K562 (cell line): ENCODE measurements around the gene USP12. TPM values are rescaled to one million over a fixed set of nuclear protein-coding genes. Genes with fewer than 3 reads are reported as not detected.

Experiments
- BACH1 ChIP-seq: fragments of 200-800 bp; sonication (Bioruptor generic); IDR thresholded peaks from 2 replicates; pipeline ENCODE4 v1.6.1; 2016; ENCODE audit warnings: missing genetic modification characterization, missing compliant biosample characterization
- EP300 ChIP-seq: IDR thresholded peaks from 2 replicates; pipeline ENCODE4 v1.6.1; 2012; ENCODE audit warnings: low read length, improper control_type of control experiment
- GATA2 ChIP-seq: sonication (generic); formaldehyde crosslinking; IDR thresholded peaks from 2 replicates; pipeline ENCODE4 v1.4.0; 2020; ENCODE audit warnings: mild to moderate bottlenecking, missing genetic modification reagents
- GTF2F1 ChIP-seq: IDR thresholded peaks from 2 replicates; pipeline ENCODE4 v1.6.1; 2011; ENCODE audit warnings: low read depth, low read length, improper control_type of control experiment
- HDAC6 ChIP-seq: IDR thresholded peaks from 2 replicates; pipeline ENCODE4 v1.6.1; 2012; ENCODE audit warnings: low read depth, mild to moderate bottlenecking, control low read depth, inconsistent platforms, low read length, moderate library complexity
- ILK ChIP-seq: fragments of 450-650 bp; IDR thresholded peaks from 2 replicates; pipeline ENCODE4 v1.6.1; 2016; ENCODE audit warnings: missing genetic modification characterization, low read depth, mild to moderate bottlenecking, missing compliant biosample characterization, moderate library complexity, borderline replicate concordance
- KLF10 ChIP-seq: fragments of 250-450 bp; sonication (Bioruptor Pico); IDR thresholded peaks from 2 replicates; pipeline ENCODE4 v1.6.1; 2021; ENCODE audit warnings: matching md5 sums
- MTA3 ChIP-seq: fragments of 450-650 bp; formaldehyde crosslinking; IDR thresholded peaks from 2 replicates; pipeline ENCODE4 v1.6.1; 2017; ENCODE audit warnings: mild to moderate bottlenecking, borderline replicate concordance
- MXI1 ChIP-seq: IDR thresholded peaks from 2 replicates; pipeline ENCODE4 v1.6.1; 2011; ENCODE audit warnings: low read depth, mild to moderate bottlenecking, improper control_type of control experiment, low read length
- SIN3B ChIP-seq: fragments of 450-650 bp; IDR thresholded peaks from 2 replicates; pipeline ENCODE4 v1.6.1; 2017; ENCODE audit warnings: low read depth, mild to moderate bottlenecking, moderate library complexity
- SRSF7 ChIP-seq: fragments of 200-400 bp; formaldehyde crosslinking; optimal IDR thresholded peaks from 2 replicates; pipeline ENCODE3; 2017; ENCODE audit warnings: mild to moderate bottlenecking, low read depth, low read length
- SRSF9 ChIP-seq: fragments of 200-400 bp; formaldehyde crosslinking; IDR thresholded peaks from 2 replicates; pipeline ENCODE4 v1.6.1; 2017; ENCODE audit warnings: low read depth, low read length, borderline replicate concordance
- TBL1XR1 ChIP-seq, 2 experiments: IDR thresholded peaks; 2 replicates each; pipeline ENCODE4 v1.6.1; 2012; ENCODE audit warnings: improper control_type of control experiment in 2 of 2, low read length in 2 of 2, mild to moderate bottlenecking in 1 of 2
- TCF3 ChIP-seq: sonication (generic); formaldehyde crosslinking; IDR thresholded peaks from 2 replicates; pipeline ENCODE4 v1.4.0; 2020; ENCODE audit warnings: mild to moderate bottlenecking, missing genetic modification reagents
- TEAD1 ChIP-seq, 2 experiments: fragments of 450-650 bp in 1 of 2; sonication (generic) in 1 of 2; formaldehyde crosslinking; IDR thresholded peaks; 2 replicates each; pipeline versions ENCODE4 v1.4.0 to v1.8.0; 2020 to 2022; ENCODE audit warnings: mild to moderate bottlenecking in 2 of 2, missing genetic modification reagents in 1 of 2
- ZBTB17 ChIP-seq: fragments of 450-650 bp; formaldehyde crosslinking; IDR thresholded peaks from 2 replicates; pipeline ENCODE4 v1.4.0; 2020; ENCODE audit warnings: mild to moderate bottlenecking
- ZNF134 ChIP-seq: fragments of 250-450 bp; sonication (Bioruptor Pico); conservative IDR thresholded peaks from 2 replicates; pipeline ENCODE4 v1.4.0; 2020
- ZNF76 ChIP-seq: fragments of 250-450 bp; sonication (Bioruptor Pico); IDR thresholded peaks from 2 replicates; pipeline ENCODE4 v1.4.0; 2020; ENCODE audit warnings: mild to moderate bottlenecking, moderate library complexity, borderline replicate concordance
- polyA plus RNA-seq, 8 experiments: library from polyadenylated mRNA; depleted of rRNA in 4 of 8; stranded (reverse) in 5 of 8; unstranded in 3 of 8; fragments of >200 nt; fragmentation: Nextera tagmentation in 2 of 8; fragmentation: Illumina TruSeq in 1 of 8; extraction: Ambion mirVana in 2 of 8; extraction: Trizol in 1 of 8; gene quantifications; 2 replicates each; pipeline versions ENCODE4 v1.2.1 to v1.2.3, GENCODE V29; 2011 to 2014; ENCODE audit warnings: inconsistent platforms in 1 of 8, missing spikeins in 1 of 8
- total RNA-seq, 7 experiments: library from RNA; depleted of rRNA in 6 of 7; stranded (reverse); fragments of >200 nt in 6 of 7; fragmentation: Illumina TruSeq in 2 of 7; extraction: Trizol in 2 of 7; gene quantifications; 2 replicates each; pipeline versions ENCODE4 v1.2.1 to v1.2.3, GENCODE V29; 2011 to 2021; ENCODE audit warnings: low replicate concordance in 1 of 7
- TF ChIP-seq, protein P1 (sequence below), 2 experiments: fragments of 450-650 bp in 1 of 2; sonication (generic) in 1 of 2; formaldehyde crosslinking in 1 of 2; IDR thresholded peaks in 1 of 2; conservative IDR thresholded peaks in 1 of 2; 2 replicates each; pipeline versions ENCODE4 v1.6.1 to v1.8.1; 2016 to 2023; ENCODE audit warnings: mild to moderate bottlenecking in 2 of 2, moderate library complexity in 2 of 2, inconsistent platforms in 1 of 2, missing genetic modification reagents in 1 of 2
- TF ChIP-seq, protein P2 (sequence below): fragments of 250-450 bp; sonication (Bioruptor Pico); IDR thresholded peaks from 2 replicates; pipeline ENCODE4 v1.8.0; 2022; ENCODE audit warnings: moderate library complexity, mild to moderate bottlenecking, inconsistent platforms

USP12 gene
- total and polyA plus RNA-seq, 9 of the 15 experiments (the other 6 are each of a cell fraction or from before 2014, with no cell fraction given): 1.8 to 20.5 (median 13.3) TPM

DNA sequence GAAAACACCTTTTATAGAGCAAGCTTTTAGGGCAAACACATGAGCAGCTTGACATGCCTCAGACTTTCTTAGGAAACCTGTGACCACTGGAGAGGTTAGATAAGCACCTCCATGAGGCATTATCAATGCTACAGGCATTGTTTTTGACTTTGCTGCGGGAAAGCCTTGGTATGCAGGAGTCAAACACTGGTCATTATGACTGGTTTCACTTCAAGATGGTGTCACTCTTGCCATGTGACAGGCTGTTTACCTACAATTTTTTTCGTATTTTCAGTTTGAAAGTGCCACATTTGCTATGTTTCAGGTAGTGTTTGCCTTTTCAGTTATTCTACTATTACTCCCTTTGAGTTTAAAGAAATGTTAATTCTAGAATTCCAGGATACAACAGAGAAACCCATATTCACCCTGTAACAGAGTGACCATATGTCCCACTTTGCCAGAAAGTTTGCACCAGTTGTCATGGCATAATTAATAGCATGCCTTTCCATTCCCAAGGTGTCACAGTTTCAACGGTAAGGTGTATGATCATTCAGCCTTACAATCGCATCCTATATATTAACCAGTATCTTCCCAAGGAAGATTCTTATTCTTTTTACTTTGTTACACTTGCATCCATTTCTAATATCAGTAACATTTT lies 33.0 kb downstream of the USP12 start (continued):
- TF ChIP-seq, protein P1, sequence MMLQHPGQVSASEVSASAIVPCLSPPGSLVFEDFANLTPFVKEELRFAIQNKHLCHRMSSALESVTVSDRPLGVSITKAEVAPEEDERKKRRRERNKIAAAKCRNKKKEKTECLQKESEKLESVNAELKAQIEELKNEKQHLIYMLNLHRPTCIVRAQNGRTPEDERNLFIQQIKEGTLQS (IDR thresholded peaks at IDR 0.05): no peak; the same call in 1 of the 2 replicates
- TF ChIP-seq, protein P1 (CRISPR knock-in tag; conservative IDR thresholded peaks at IDR 0.05): no peak
- TF ChIP-seq MTA3 (0 out of 2 replicates have a peak, but pooled peaks have one; percentile 46), KLF10 (CRISPR knock-in tag) (peak; percentile 67; the same call in 1 of the 2 replicates), TBL1XR1 (IDR thresholded peaks at IDR 0.05; ENCODE audit: low read length in 2 of 2) (peak in 1 of 2 experiments; percentile 73; a peak in 2 of 4 replicates), ILK (tag) (peak; percentile 94), MXI1 (0 out of 2 replicates have a peak, but pooled peaks have one; percentile 15), ZNF134 (peak; percentile 86), TCF3 (CRISPR knock-in tag) (peak; percentile 92), TEAD1 (CRISPR knock-in tag; IDR thresholded peaks at IDR 0.05) (peak; percentile 82 to 99), SIN3B (no peak), ZNF76 (CRISPR knock-in tag) (peak; percentile 95), HDAC6 (no peak), ZBTB17 (peak; percentile 95), BACH1 (tag) (peak; percentile 95), EP300 (peak; percentile 76), SRSF9 (no peak), GATA2 (peak; percentile 64), SRSF7 (no peak), GTF2F1 (no peak)
- TF ChIP-seq, protein P2, sequence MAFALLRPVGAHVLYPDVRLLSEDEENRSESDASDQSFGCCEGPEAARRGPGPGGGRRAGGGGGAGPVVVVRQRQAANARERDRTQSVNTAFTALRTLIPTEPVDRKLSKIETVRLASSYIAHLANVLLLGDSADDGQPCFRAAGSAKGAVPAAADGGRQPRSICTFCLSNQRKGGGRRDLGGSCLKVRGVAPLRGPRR (CRISPR knock-in tag): peak; percentile 99
